Measurements from ENCODE around the gene CPA4.

DNA sequence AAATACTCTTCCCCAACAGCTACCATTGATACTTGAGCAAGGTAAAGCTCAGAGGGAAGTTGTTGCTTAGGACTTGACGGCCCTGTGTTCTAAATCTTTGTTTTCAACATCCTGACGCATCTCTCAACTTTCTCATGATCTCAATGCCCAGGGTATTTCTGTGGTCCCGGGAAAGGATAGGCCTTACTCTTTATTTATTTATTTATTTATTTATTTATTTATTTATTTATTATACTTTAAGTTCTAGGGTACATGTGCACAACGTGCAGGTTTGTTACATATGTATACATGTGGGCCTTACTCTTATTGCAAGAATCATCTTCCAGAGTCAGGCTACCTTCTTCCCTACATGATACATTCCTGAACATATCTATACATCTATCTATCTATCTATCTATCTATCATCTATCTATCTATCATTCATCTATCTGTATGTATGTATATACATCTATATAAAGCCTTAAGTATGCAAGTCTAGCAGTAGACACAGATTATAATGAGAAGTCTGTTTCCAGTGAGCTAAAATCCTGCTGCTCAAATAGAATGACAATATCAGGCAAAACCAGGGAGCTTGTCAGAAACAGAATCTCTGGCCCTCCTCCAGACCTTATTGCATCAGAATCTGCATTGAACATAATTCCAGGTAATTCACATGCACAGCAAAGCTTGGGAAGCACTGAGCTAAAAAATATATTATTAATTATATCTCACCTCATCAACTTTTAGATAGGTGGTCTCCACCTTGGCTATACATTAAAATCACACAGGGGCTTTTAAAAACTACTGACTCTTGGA lies 39.5 kb downstream of the CPA4 start:
- TF ChIP-seq, protein P1, sequence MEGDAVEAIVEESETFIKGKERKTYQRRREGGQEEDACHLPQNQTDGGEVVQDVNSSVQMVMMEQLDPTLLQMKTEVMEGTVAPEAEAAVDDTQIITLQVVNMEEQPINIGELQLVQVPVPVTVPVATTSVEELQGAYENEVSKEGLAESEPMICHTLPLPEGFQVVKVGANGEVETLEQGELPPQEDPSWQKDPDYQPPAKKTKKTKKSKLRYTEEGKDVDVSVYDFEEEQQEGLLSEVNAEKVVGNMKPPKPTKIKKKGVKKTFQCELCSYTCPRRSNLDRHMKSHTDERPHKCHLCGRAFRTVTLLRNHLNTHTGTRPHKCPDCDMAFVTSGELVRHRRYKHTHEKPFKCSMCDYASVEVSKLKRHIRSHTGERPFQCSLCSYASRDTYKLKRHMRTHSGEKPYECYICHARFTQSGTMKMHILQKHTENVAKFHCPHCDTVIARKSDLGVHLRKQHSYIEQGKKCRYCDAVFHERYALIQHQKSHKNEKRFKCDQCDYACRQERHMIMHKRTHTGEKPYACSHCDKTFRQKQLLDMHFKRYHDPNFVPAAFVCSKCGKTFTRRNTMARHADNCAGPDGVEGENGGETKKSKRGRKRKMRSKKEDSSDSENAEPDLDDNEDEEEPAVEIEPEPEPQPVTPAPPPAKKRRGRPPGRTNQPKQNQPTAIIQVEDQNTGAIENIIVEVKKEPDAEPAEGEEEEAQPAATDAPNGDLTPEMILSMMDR (IDR thresholded peaks at IDR 0.05): no peak
- TF ChIP-seq POLR2A (IDR thresholded peaks at IDR 0.05): no peak

All from Peyer's patch (tissue), 4 donors.